HEK293 (cell line): ENCODE measurements around the gene ZNF587.

Source experiments
- CTCF ChIA-PET: fragments of 350-600 bp; formaldehyde crosslinking; extraction: SDS; loops from one replicate; lab custom pipeline; 2021; ENCODE audit warnings: antibody characterized with exemption; lab: Yijun Ruan, JAX
- POLR2A ChIA-PET: fragments of 300-600 bp; formaldehyde crosslinking; extraction: SDS; loops from one replicate; lab custom pipeline; 2020; ENCODE audit warnings: antibody characterized with exemption, inconsistent platforms; lab: Yijun Ruan, JAX
- H3K27ac ChIP-seq: fragments of 200-500 bp; sonication (Bioruptor generic); 2 replicates; pipeline ENCODE4 v1.5.1; 2014; ENCODE audit warnings: low read depth, low read length, control low read depth, inconsistent platforms; ENCODE audit errors: extremely low read depth
- H3K36me3 ChIP-seq, 2 experiments: fragments of 200-500 bp in 1 of 2; sonication (Bioruptor generic) in 1 of 2; 1 replicate in 1 of 2; 2 replicates in 1 of 2; pipeline ENCODE4 v1.5.1; 2014 to 2017; ENCODE audit warnings: inconsistent platforms in 2 of 2, low read length in 2 of 2; ENCODE audit not compliant: control insufficient read depth in 2 of 2, insufficient read depth in 1 of 2
- H3K4me1 ChIP-seq: fragments of 200-500 bp; sonication (Bioruptor generic); 2 replicates; pipeline ENCODE4 v1.5.1; 2014; ENCODE audit warnings: mild to moderate bottlenecking, low read length, inconsistent platforms; ENCODE audit not compliant: control insufficient read depth, insufficient read depth
- H3K4me3 ChIP-seq: 2 replicates; pipeline ENCODE4 v1.5.1; 2011; ENCODE audit warnings: low read depth, mild to moderate bottlenecking, control low read depth, low read length, moderate library complexity
- H3K9me3 ChIP-seq: fragments of 200-500 bp; sonication (Bioruptor generic); 2 replicates; pipeline ENCODE4 v1.5.1; 2014; ENCODE audit warnings: low read depth, low read length, inconsistent platforms; ENCODE audit not compliant: control insufficient read depth, insufficient read depth
- KLF8 ChIP-seq: fragments of 450-650 bp; formaldehyde crosslinking; IDR thresholded peaks from 2 replicates; pipeline ENCODE4 v1.5.1; 2016; ENCODE audit warnings: missing biosample characterization, missing genetic modification characterization
- MEIS1 ChIP-seq: sonication (generic); formaldehyde crosslinking; IDR thresholded peaks from 2 replicates; pipeline ENCODE4 v1.8.1; 2022; ENCODE audit warnings: missing genetic modification reagents, mild to moderate bottlenecking, borderline replicate concordance
- PRDM10 ChIP-seq: fragments of 450-650 bp; formaldehyde crosslinking; IDR thresholded peaks from 2 replicates; pipeline ENCODE4 v1.5.1; 2016; ENCODE audit warnings: missing biosample characterization, missing genetic modification characterization
- SALL2 ChIP-seq: fragments of 450-650 bp; formaldehyde crosslinking; IDR thresholded peaks from 2 replicates; pipeline ENCODE4 v1.5.0; 2017; ENCODE audit warnings: missing biosample characterization, mild to moderate bottlenecking, missing genetic modification characterization, borderline replicate concordance
- SP3 ChIP-seq: fragments of 450-650 bp; formaldehyde crosslinking; IDR thresholded peaks from 2 replicates; pipeline ENCODE4 v1.5.1; 2016; ENCODE audit warnings: missing biosample characterization, missing genetic modification characterization
- ZBTB21 ChIP-seq: fragments of 450-650 bp; formaldehyde crosslinking; IDR thresholded peaks from 2 replicates; pipeline ENCODE4 v1.5.1; 2017; ENCODE audit warnings: missing biosample characterization, missing genetic modification characterization
- ZBTB44 ChIP-seq: fragments of 450-650 bp; IDR thresholded peaks from 2 replicates; pipeline ENCODE4 v1.5.1; 2018; ENCODE audit warnings: missing biosample characterization, mild to moderate bottlenecking, missing genetic modification characterization
- ZBTB7A ChIP-seq: fragments of 450-650 bp; formaldehyde crosslinking; IDR thresholded peaks from 2 replicates; pipeline ENCODE4 v1.5.1; 2016; ENCODE audit warnings: low read depth, missing biosample characterization, missing genetic modification characterization
- ZNF266 ChIP-seq: fragments of 450-650 bp; formaldehyde crosslinking; IDR thresholded peaks from 2 replicates; pipeline ENCODE4 v1.5.1; 2016; ENCODE audit warnings: missing biosample characterization, missing genetic modification characterization, low read depth
- ZNF544 ChIP-seq: fragments of 450-650 bp; formaldehyde crosslinking; IDR thresholded peaks from 2 replicates; pipeline ENCODE4 v1.5.0; 2017; ENCODE audit warnings: missing biosample characterization, missing genetic modification characterization
- ZNF549 ChIP-seq: fragments of 450-650 bp; IDR thresholded peaks from 2 replicates; pipeline ENCODE4 v1.5.1; 2018; ENCODE audit warnings: missing biosample characterization, missing genetic modification characterization, mild to moderate bottlenecking, inconsistent platforms, moderate library complexity
- ZNF629 ChIP-seq: fragments of 450-650 bp; formaldehyde crosslinking; IDR thresholded peaks from 2 replicates; pipeline ENCODE4 v1.5.1; 2017; ENCODE audit warnings: missing biosample characterization, missing genetic modification characterization
- ZNF791 ChIP-seq: fragments of 450-650 bp; formaldehyde crosslinking; IDR thresholded peaks from 2 replicates; pipeline ENCODE4 v1.5.1; 2016; ENCODE audit warnings: missing biosample characterization, missing genetic modification characterization
- ZNF792 ChIP-seq: fragments of 450-650 bp; formaldehyde crosslinking; IDR thresholded peaks from 2 replicates; pipeline ENCODE4 v1.5.1; 2016; ENCODE audit warnings: missing biosample characterization, missing genetic modification characterization
- ZNF837 ChIP-seq: fragments of 450-650 bp; formaldehyde crosslinking; IDR thresholded peaks from 2 replicates; pipeline ENCODE4 v1.5.1; 2016; ENCODE audit warnings: missing biosample characterization, missing genetic modification characterization
- ZNF843 ChIP-seq: fragments of 450-650 bp; formaldehyde crosslinking; IDR thresholded peaks from 2 replicates; pipeline ENCODE4 v1.5.1; 2016; ENCODE audit warnings: missing biosample characterization, missing genetic modification characterization
- TF ChIP-seq, protein P1 (sequence below): fragments of 450-650 bp; formaldehyde crosslinking; IDR thresholded peaks from 2 replicates; pipeline ENCODE4 v1.5.1; 2016; ENCODE audit warnings: missing biosample characterization, missing genetic modification characterization
- TF ChIP-seq, protein P2 (sequence below): fragments of 450-650 bp; formaldehyde crosslinking; IDR thresholded peaks from 2 replicates; pipeline ENCODE4 v1.5.1; 2016; ENCODE audit warnings: missing biosample characterization, missing genetic modification characterization

The ZNF587 gene

DNA sequence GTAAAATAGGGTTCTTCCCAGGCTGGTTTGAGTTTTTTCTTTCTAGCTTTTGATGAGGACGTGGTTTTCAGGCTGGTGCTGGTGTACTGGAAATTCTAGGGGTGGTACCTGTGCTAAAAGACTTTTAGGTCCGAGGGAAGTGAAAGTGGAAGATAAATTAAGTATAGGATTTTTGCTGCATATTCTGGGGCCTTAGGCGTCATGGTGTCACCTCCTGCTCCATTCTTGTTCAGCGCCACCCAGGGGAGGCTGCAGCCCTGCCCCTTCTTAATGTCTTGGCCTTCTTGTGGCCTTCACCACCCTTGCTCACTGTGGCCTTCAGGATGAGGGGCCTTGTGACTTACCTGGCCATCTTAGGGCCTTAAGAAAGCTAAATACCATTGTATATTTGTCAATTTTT lies 47.4 kb upstream of the ZNF587 start:
- peaks cover 6% of the 10 kb centered on the region; the same call in 1 of the 2 replicates for H3K4me1 ChIP-seq
- CTCF ChIA-PET = interaction anchor here (0.6 kb wide), 2 partner anchors 13 to 21 kb away, joined by 3 read pairs; partner anchors contain the start of gene ZNF552
- H3K27ac ChIP-seq = no peak overlapping the region
- POLR2A ChIA-PET = interaction anchor here (0.6 kb wide), 1 partner anchor 17 kb away, joined by 8 read pairs; no protein-coding TSS in a partner anchor
- H3K4me3 ChIP-seq = no peak overlapping the region
- TF ChIP-seq KLF8 (tag by site-specific recombination) (no peak), ZNF629 (tag by site-specific recombination) (no peak), PRDM10 (no peak), ZBTB21 (tag by site-specific recombination) (no peak), ZNF544 (tag by site-specific recombination) (no peak), ZNF843 (no peak), SP3 (tag by site-specific recombination) (no peak), ZNF791 (tag by site-specific recombination) (no peak), MEIS1 (CRISPR knock-in tag) (no peak), ZBTB7A (tag by site-specific recombination) (no peak), ZNF266 (tag by site-specific recombination) (no peak), SALL2 (no peak), ZNF792 (tag by site-specific recombination) (no peak), ZNF549 (tag by site-specific recombination) (no peak), ZBTB44 (tag by site-specific recombination) (no peak), ZNF837 (tag by site-specific recombination) (no peak)
- TF ChIP-seq, protein P1, sequence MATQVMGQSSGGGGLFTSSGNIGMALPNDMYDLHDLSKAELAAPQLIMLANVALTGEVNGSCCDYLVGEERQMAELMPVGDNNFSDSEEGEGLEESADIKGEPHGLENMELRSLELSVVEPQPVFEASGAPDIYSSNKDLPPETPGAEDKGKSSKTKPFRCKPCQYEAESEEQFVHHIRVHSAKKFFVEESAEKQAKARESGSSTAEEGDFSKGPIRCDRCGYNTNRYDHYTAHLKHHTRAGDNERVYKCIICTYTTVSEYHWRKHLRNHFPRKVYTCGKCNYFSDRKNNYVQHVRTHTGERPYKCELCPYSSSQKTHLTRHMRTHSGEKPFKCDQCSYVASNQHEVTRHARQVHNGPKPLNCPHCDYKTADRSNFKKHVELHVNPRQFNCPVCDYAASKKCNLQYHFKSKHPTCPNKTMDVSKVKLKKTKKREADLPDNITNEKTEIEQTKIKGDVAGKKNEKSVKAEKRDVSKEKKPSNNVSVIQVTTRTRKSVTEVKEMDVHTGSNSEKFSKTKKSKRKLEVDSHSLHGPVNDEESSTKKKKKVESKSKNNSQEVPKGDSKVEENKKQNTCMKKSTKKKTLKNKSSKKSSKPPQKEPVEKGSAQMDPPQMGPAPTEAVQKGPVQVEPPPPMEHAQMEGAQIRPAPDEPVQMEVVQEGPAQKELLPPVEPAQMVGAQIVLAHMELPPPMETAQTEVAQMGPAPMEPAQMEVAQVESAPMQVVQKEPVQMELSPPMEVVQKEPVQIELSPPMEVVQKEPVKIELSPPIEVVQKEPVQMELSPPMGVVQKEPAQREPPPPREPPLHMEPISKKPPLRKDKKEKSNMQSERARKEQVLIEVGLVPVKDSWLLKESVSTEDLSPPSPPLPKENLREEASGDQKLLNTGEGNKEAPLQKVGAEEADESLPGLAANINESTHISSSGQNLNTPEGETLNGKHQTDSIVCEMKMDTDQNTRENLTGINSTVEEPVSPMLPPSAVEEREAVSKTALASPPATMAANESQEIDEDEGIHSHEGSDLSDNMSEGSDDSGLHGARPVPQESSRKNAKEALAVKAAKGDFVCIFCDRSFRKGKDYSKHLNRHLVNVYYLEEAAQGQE = no peak
- TF ChIP-seq, protein P2, sequence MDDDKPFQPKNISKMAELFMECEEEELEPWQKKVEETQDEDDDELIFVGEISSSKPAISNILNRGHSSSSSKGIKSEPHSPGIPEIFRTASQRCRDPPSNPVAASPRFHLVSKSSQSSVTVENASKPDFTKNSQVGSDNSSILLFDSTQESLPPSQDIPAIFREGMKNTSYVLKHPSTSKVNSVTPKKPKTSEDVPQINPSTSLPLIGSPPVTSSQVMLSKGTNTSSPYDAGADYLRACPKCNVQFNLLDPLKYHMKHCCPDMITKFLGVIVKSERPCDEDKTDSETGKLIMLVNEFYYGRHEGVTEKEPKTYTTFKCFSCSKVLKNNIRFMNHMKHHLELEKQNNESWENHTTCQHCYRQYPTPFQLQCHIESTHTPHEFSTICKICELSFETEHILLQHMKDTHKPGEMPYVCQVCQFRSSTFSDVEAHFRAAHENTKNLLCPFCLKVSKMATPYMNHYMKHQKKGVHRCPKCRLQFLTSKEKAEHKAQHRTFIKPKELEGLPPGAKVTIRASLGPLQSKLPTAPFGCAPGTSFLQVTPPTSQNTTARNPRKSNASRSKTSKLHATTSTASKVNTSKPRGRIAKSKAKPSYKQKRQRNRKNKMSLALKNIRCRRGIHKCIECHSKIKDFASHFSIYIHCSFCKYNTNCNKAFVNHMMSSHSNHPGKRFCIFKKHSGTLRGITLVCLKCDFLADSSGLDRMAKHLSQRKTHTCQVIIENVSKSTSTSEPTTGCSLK (tag by site-specific recombination) = no peak
- TF ChIP-seq, all 188 proteins: peak for 0
- Histone ChIP-seq H3K36me3 (peaks cover 18 to 31% of the 10 kb centered on the region in 2 experiments; a peak in 2 of 3 replicates), H3K9me3 (no peaks in the 10 kb centered on the region)
